SJCRH30 (cell line): ENCODE data around the gene THSD4. TPM values are rescaled to one million over a fixed set of nuclear protein-coding genes. Genes with fewer than 3 reads are reported as not detected.

ENCODE experiments used
- DNase-seq, 2 experiments: peaks; one replicate each; pipeline ENCODE4 v3.0.0-alpha.2; 2015 to 2020
- H3K27ac ChIP-seq: fragments of 250-450 bp; sonication (Bioruptor Pico); 2 replicates; pipeline ENCODE4 v1.5.1; 2020; ENCODE audit warnings: mild to moderate bottlenecking, moderate library complexity
- H3K27me3 ChIP-seq: fragments of 250-450 bp; sonication (Bioruptor Pico); 2 replicates; pipeline ENCODE4 v1.5.1; 2020; ENCODE audit warnings: mild to moderate bottlenecking, moderate library complexity
- H3K36me3 ChIP-seq: fragments of 250-450 bp; sonication (Bioruptor Pico); 2 replicates; pipeline ENCODE4 v1.5.1; 2020; ENCODE audit warnings: mild to moderate bottlenecking, moderate library complexity
- H3K4me1 ChIP-seq: fragments of 250-450 bp; sonication (Bioruptor Pico); 2 replicates; pipeline ENCODE4 v1.5.1; 2020; ENCODE audit warnings: mild to moderate bottlenecking, moderate library complexity
- H3K4me3 ChIP-seq: fragments of 250-450 bp; sonication (Bioruptor Pico); 2 replicates; pipeline ENCODE4 v1.5.1; 2020; ENCODE audit warnings: mild to moderate bottlenecking, moderate library complexity
- H3K9me3 ChIP-seq: fragments of 250-450 bp; sonication (Bioruptor Pico); replicated peaks from 2 replicates; pipeline ENCODE4 v1.5.1; 2020; ENCODE audit warnings: mild to moderate bottlenecking, moderate library complexity
- total RNA-seq: library from RNA; depleted of rRNA; stranded (reverse); fragments of >200 nt; shearing (Covaris generic); gene quantifications from 2 replicates; pipeline ENCODE4 v1.2.3, GENCODE V29; 2014; rRNA removed

THSD4 gene
- total RNA-seq, 1 experiment from 2014 or later, result 20.7 TPM

GRCh38 chr15:71817351-71817750 lies 702.1 kb downstream of the THSD4 start:
- H3K4me3 ChIP-seq, result no peak overlapping the region
- no peak overlapping the region for H3K27ac ChIP-seq
- DNase-seq, result no peak
- H3K36me3 ChIP-seq, result peaks cover 37% of the 10 kb centered on the region
- no peaks in the 10 kb centered on the region for H3K27me3 ChIP-seq
- H3K9me3 ChIP-seq, result peaks cover 32% of the 10 kb centered on the region
- H3K4me1 ChIP-seq, result no peaks in the 10 kb centered on the region

GRCh38 chr15:71820127-71820526 lies 704.9 kb downstream of the THSD4 start:
- no peak overlapping the region for H3K4me3 ChIP-seq
- peaks cover 38% of the 10 kb centered on the region for H3K36me3 ChIP-seq
- DNase-seq, result no peak
- H3K27me3 ChIP-seq, result no peaks in the 10 kb centered on the region
- H3K4me1 ChIP-seq, result peaks cover 20% of the 10 kb centered on the region
- peaks cover 40% of the 10 kb centered on the region for H3K9me3 ChIP-seq
- H3K27ac ChIP-seq, result no peak overlapping the region

- no peak overlapping the region for H3K4me3 ChIP-seq
- H3K9me3 ChIP-seq, result peaks cover 36% of the 10 kb centered on the region
- no peaks in the 10 kb centered on the region for H3K27me3 ChIP-seq
- peaks cover 44% of the 10 kb centered on the region for H3K36me3 ChIP-seq
- no peak for DNase-seq
- no peak overlapping the region for H3K27ac ChIP-seq
- H3K4me1 ChIP-seq, result peaks cover 32% of the 10 kb centered on the region
Measured at GRCh38 chr15:71821547-71822129, 706.4 kb downstream of the THSD4 start.

- H3K4me3 ChIP-seq, result no peak overlapping the region
- peaks cover 36% of the 10 kb centered on the region for H3K9me3 ChIP-seq
- peaks cover 53% of the 10 kb centered on the region for H3K36me3 ChIP-seq
- peak overlapping the region; percentile 53 for H3K27ac ChIP-seq
- peaks cover 32% of the 10 kb centered on the region for H3K4me1 ChIP-seq
- peak in 1 of 2 experiments; percentile 52 for DNase-seq
- no peaks in the 10 kb centered on the region for H3K27me3 ChIP-seq
Measured at GRCh38 chr15:71822890-71823630, 707.8 kb downstream of the THSD4 start.

- Histone ChIP-seq H3K27ac (peak overlapping the region; percentile 53), H3K36me3 (peaks cover 55% of the 10 kb centered on the region), H3K9me3 (peaks cover 34% of the 10 kb centered on the region), H3K4me1 (peaks cover 32% of the 10 kb centered on the region), H3K4me3 (no peak overlapping the region), H3K27me3 (no peaks in the 10 kb centered on the region)
- DNase-seq, result peak; percentile 85 to 91
Measured at GRCh38 chr15:71823801-71824200, 708.5 kb downstream of the THSD4 start.

- DNase-seq, result peak in 1 of 2 experiments; percentile 68
- Histone ChIP-seq H3K36me3 (peaks cover 66% of the 10 kb centered on the region), H3K27me3 (no peaks in the 10 kb centered on the region), H3K4me3 (no peak overlapping the region), H3K27ac (peak overlapping the region; percentile 53), H3K9me3 (peaks cover 28% of the 10 kb centered on the region), H3K4me1 (peaks cover 32% of the 10 kb centered on the region)
Measured at GRCh38 chr15:71825021-71825730, 709.9 kb downstream of the THSD4 start.

- H3K27me3 ChIP-seq, result no peaks in the 10 kb centered on the region
- H3K27ac ChIP-seq, result no peak overlapping the region
- peaks cover 32% of the 10 kb centered on the region for H3K4me1 ChIP-seq
- H3K36me3 ChIP-seq, result peaks cover 60% of the 10 kb centered on the region
- no peak for DNase-seq
- H3K4me3 ChIP-seq, result no peak overlapping the region
- peaks cover 17% of the 10 kb centered on the region for H3K9me3 ChIP-seq
Measured at GRCh38 chr15:71826196-71826595, 710.9 kb downstream of the THSD4 start.

GRCh38 chr15:71830981-71831380 lies 715.7 kb downstream of the THSD4 start:
- no peak overlapping the region for H3K27ac ChIP-seq
- no peaks in the 10 kb centered on the region for H3K27me3 ChIP-seq
- H3K4me3 ChIP-seq, result no peak overlapping the region
- no peaks in the 10 kb centered on the region; the same call in 1 of the 2 replicates for H3K9me3 ChIP-seq
- DNase-seq, result no peak
- peaks cover 4% of the 10 kb centered on the region for H3K4me1 ChIP-seq
- peaks cover 60% of the 10 kb centered on the region for H3K36me3 ChIP-seq

Other genes with a start within 250 kb of the THSD4 start
- gene THAP10, start 223.0 kb upstream of the THSD4 start, total RNA-seq, result 5.5 and 6.8 TPM in 2 replicates
- gene LRRC49, start 222.6 kb upstream of the THSD4 start, total RNA-seq, result 12.6 and 21.1 TPM in 2 replicates